ENCODE data around the gene KPTN. TPM values are rescaled to one million over a fixed set of nuclear protein-coding genes. Genes with fewer than 3 reads are reported as not detected.

Gene KPTN
- total RNA-seq, 1 donor from 2014 or later, result 15.9 TPM

- Mint-ChIP-seq H3K27me3 (ENCODE audit: low read depth, unreplicated experiment) (peaks cover 60% of the 10 kb centered on the region), H3K27ac (ENCODE audit: unreplicated experiment) (no peak overlapping the region), H3K4me3 (ENCODE audit: unreplicated experiment) (no peak overlapping the region), H3K36me3 (ENCODE audit: low read depth, unreplicated experiment) (peaks cover 6% of the 10 kb centered on the region), H3K9me3 (ENCODE audit: unreplicated experiment) (peaks cover 4% of the 10 kb centered on the region), H3K4me1 (ENCODE audit: low read depth, unreplicated experiment) (peaks cover 8% of the 10 kb centered on the region)
- no peak for FAIRE-seq
- peaks cover 56% of the 10 kb centered on the region for H3K27me3 ChIP-seq (ENCODE audit: insufficient read depth, low read length)
- no peak overlapping the region for H3K27ac ChIP-seq (ENCODE audit: low read depth, low read length)
- no peaks in the 10 kb centered on the region for H3K79me2 ChIP-seq (ENCODE audit: insufficient read depth, low read length)
- no peak overlapping the region for H3K4me3 ChIP-seq (ENCODE audit: insufficient read depth, low read depth, low read length)
- peaks cover 9% of the 10 kb centered on the region for H3K4me1 ChIP-seq (ENCODE audit: insufficient read depth, low read length)
- no peak overlapping the region for H3K9ac ChIP-seq (ENCODE audit: low read length)
- no peak overlapping the region for H2AFZ ChIP-seq (ENCODE audit: low read depth, low read length)
- H3K9me3 ChIP-seq (ENCODE audit: insufficient read depth, low read depth, low read length), result peaks cover 3% of the 10 kb centered on the region
- TF ChIP-seq, protein P1, sequence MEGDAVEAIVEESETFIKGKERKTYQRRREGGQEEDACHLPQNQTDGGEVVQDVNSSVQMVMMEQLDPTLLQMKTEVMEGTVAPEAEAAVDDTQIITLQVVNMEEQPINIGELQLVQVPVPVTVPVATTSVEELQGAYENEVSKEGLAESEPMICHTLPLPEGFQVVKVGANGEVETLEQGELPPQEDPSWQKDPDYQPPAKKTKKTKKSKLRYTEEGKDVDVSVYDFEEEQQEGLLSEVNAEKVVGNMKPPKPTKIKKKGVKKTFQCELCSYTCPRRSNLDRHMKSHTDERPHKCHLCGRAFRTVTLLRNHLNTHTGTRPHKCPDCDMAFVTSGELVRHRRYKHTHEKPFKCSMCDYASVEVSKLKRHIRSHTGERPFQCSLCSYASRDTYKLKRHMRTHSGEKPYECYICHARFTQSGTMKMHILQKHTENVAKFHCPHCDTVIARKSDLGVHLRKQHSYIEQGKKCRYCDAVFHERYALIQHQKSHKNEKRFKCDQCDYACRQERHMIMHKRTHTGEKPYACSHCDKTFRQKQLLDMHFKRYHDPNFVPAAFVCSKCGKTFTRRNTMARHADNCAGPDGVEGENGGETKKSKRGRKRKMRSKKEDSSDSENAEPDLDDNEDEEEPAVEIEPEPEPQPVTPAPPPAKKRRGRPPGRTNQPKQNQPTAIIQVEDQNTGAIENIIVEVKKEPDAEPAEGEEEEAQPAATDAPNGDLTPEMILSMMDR (IDR thresholded peaks at IDR 0.05; ENCODE audit: insufficient read depth, low read depth, low read length), result no peak
- no peak for TF ChIP-seq EZH2 (IDR thresholded peaks at IDR 0.05; ENCODE audit: insufficient read depth, low read length)
- DNase-seq (ENCODE audit: low read depth), result no peak
- no peaks in the 10 kb centered on the region for H4K20me1 ChIP-seq (ENCODE audit: insufficient read depth, low read length)
- no peak overlapping the region for H3K4me2 ChIP-seq (ENCODE audit: low read length)
- H3K36me3 ChIP-seq (ENCODE audit: insufficient read depth, low read length), result no peaks in the 10 kb centered on the region
These were observed 40.7 kb downstream of the KPTN start for GRCh38 chr19:47443331-47443730.

GRCh38 chr19:47438793-47439220, 45.2 kb downstream of the KPTN start:
- Histone ChIP-seq H3K4me2 (ENCODE audit: low read length) (no peak overlapping the region), H3K36me3 (ENCODE audit: insufficient read depth, low read length) (no peaks in the 10 kb centered on the region), H2AFZ (ENCODE audit: low read depth, low read length) (no peak overlapping the region), H3K27me3 (ENCODE audit: insufficient read depth, low read length) (peaks cover 26% of the 10 kb centered on the region), H3K4me1 (ENCODE audit: insufficient read depth, low read length) (no peaks in the 10 kb centered on the region), H3K4me3 (ENCODE audit: insufficient read depth, low read depth, low read length) (no peak overlapping the region), H4K20me1 (ENCODE audit: insufficient read depth, low read length) (peaks cover 7% of the 10 kb centered on the region), H3K9me3 (ENCODE audit: insufficient read depth, low read depth, low read length) (no peaks in the 10 kb centered on the region), H3K9ac (ENCODE audit: low read length) (no peak overlapping the region), H3K27ac (ENCODE audit: low read depth, low read length) (no peak overlapping the region), H3K79me2 (ENCODE audit: insufficient read depth, low read length) (no peaks in the 10 kb centered on the region)
- TF ChIP-seq, protein P1 (IDR thresholded peaks at IDR 0.05; ENCODE audit: insufficient read depth, low read depth, low read length), result no peak
- TF ChIP-seq EZH2 (IDR thresholded peaks at IDR 0.05; ENCODE audit: insufficient read depth, low read length), result no peak
- DNase-seq (ENCODE audit: low read depth) (no peak), FAIRE-seq (no peak)
- peaks cover 3% of the 10 kb centered on the region for H3K36me3 Mint-ChIP-seq (ENCODE audit: low read depth, unreplicated experiment)
- peaks cover 39% of the 10 kb centered on the region for H3K27me3 Mint-ChIP-seq (ENCODE audit: low read depth, unreplicated experiment)
- no peak overlapping the region for H3K4me3 Mint-ChIP-seq (ENCODE audit: unreplicated experiment)
- H3K27ac Mint-ChIP-seq (ENCODE audit: unreplicated experiment), result no peak overlapping the region
- H3K4me1 Mint-ChIP-seq (ENCODE audit: low read depth, unreplicated experiment), result no peaks in the 10 kb centered on the region
- H3K9me3 Mint-ChIP-seq (ENCODE audit: unreplicated experiment), result no peaks in the 10 kb centered on the region

DNA sequence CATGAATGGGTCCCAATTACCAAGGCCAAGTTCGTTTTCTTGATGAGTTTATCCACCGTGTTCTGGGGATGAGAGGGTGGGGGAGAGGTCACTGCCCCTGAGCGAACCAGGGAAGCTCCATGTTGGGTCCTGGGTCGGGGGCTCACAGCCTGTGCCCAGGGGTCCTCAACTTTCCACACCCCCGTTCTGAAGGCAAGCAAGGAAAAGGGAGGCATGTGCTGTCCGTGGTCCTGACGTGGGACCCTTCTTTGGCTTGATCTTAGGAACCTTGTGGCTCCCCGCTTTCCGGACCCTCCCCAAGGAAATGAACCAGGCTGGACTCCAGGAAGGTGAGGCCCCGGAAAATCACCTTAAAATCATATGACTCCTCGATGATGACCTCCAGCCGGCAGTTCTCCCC, 46.5 kb downstream of the KPTN start:
- FAIRE-seq, result no peak

More for the DNA sequence above, 46.5 kb downstream of the KPTN start:
- Histone ChIP-seq H2AFZ (ENCODE audit: low read depth, low read length) (no peak overlapping the region), H3K9ac (ENCODE audit: low read length) (no peak overlapping the region), H3K27me3 (ENCODE audit: insufficient read depth, low read length) (peaks cover 15% of the 10 kb centered on the region), H3K4me3 (ENCODE audit: insufficient read depth, low read depth, low read length) (no peak overlapping the region), H4K20me1 (ENCODE audit: insufficient read depth, low read length) (peaks cover 7% of the 10 kb centered on the region), H3K36me3 (ENCODE audit: insufficient read depth, low read length) (no peaks in the 10 kb centered on the region), H3K9me3 (ENCODE audit: insufficient read depth, low read depth, low read length) (no peaks in the 10 kb centered on the region), H3K27ac (ENCODE audit: low read depth, low read length) (no peak overlapping the region), H3K79me2 (ENCODE audit: insufficient read depth, low read length) (no peaks in the 10 kb centered on the region), H3K4me1 (ENCODE audit: insufficient read depth, low read length) (no peaks in the 10 kb centered on the region), H3K4me2 (ENCODE audit: low read length) (no peak overlapping the region)
- Mint-ChIP-seq H3K4me3 (ENCODE audit: unreplicated experiment) (no peak overlapping the region), H3K27me3 (ENCODE audit: low read depth, unreplicated experiment) (peaks cover 29% of the 10 kb centered on the region), H3K36me3 (ENCODE audit: low read depth, unreplicated experiment) (peaks cover 3% of the 10 kb centered on the region), H3K9me3 (ENCODE audit: unreplicated experiment) (peaks cover 4% of the 10 kb centered on the region), H3K27ac (ENCODE audit: unreplicated experiment) (no peak overlapping the region), H3K4me1 (ENCODE audit: low read depth, unreplicated experiment) (no peaks in the 10 kb centered on the region)
- DNase-seq (ENCODE audit: low read depth), result no peak
- TF ChIP-seq, protein P1 (IDR thresholded peaks at IDR 0.05; ENCODE audit: insufficient read depth, low read depth, low read length), result no peak
- TF ChIP-seq EZH2 (IDR thresholded peaks at IDR 0.05; ENCODE audit: insufficient read depth, low read length), result no peak

All from astrocyte (in vitro differentiated cells and primary cell).